Brain microvascular endothelial cell (primary cell): Measurements from ENCODE around the gene SNX32.

ENCODE experiments used
- DNase-seq: peaks from one replicate; pipeline ENCODE4 v3.0.0-alpha.2; 2020
- H3K27ac ChIP-seq: fragments of 250-450 bp; sonication (Bioruptor Pico); 2 replicates; pipeline ENCODE4 v1.5.1; 2020; ENCODE audit warnings: mild to moderate bottlenecking, moderate library complexity
- H3K27me3 ChIP-seq: fragments of 250-450 bp; sonication (Bioruptor Pico); replicated peaks from 2 replicates; pipeline ENCODE4 v1.5.1; 2020; ENCODE audit warnings: mild to moderate bottlenecking
- H3K36me3 ChIP-seq: fragments of 250-450 bp; sonication (Bioruptor Pico); replicated peaks from 2 replicates; pipeline ENCODE4 v1.5.1; 2020; ENCODE audit warnings: mild to moderate bottlenecking
- H3K4me3 ChIP-seq: 2 replicates; pipeline ENCODE4 v1.5.1; 2011; ENCODE audit warnings: low read depth, mild to moderate bottlenecking, control low read depth, low read length, moderate library complexity
- CTCF ChIP-seq: IDR thresholded peaks from 2 replicates; pipeline ENCODE4 v1.5.1; 2011; ENCODE audit warnings: low read depth, mild to moderate bottlenecking, moderate library complexity, low read length, control low read depth, inconsistent platforms; ENCODE audit errors: missing control alignments
- in situ Hi-C: cut with HindIII; loops from 2 replicates; pipeline ENCODE4 v1.10.0; 2017; ENCODE audit warnings: low sequenced_read_pairs, low pct_ligation_motif_present

Gene SNX32

GRCh38 chr11:65851811-65852507 lies 18.2 kb downstream of the SNX32 start:
- no peak for TF ChIP-seq CTCF
- in situ Hi-C loops: no loop called here
- Histone ChIP-seq H3K27ac (no peak overlapping the region), H3K27me3 (no peaks in the 10 kb centered on the region), H3K4me3 (no peak overlapping the region), H3K36me3 (peaks cover 61% of the 10 kb centered on the region)
- no peak for DNase-seq

GRCh38 chr11:65852508-65853245 lies 18.9 kb downstream of the SNX32 start:
- DNase-seq: no peak
- in situ Hi-C loops: no loop called here
- TF ChIP-seq CTCF: no peak
- Histone ChIP-seq H3K4me3 (no peak overlapping the region), H3K27me3 (no peaks in the 10 kb centered on the region), H3K36me3 (peaks cover 66% of the 10 kb centered on the region), H3K27ac (no peak overlapping the region)

GRCh38 chr11:65853246-65853979 lies 19.6 kb downstream of the SNX32 start:
- in situ Hi-C loops: no loop called here
- DNase-seq: no peak
- Histone ChIP-seq H3K27ac (no peak overlapping the region), H3K4me3 (no peak overlapping the region), H3K36me3 (peaks cover 66% of the 10 kb centered on the region), H3K27me3 (no peaks in the 10 kb centered on the region)
- peak; percentile 2 for TF ChIP-seq CTCF

GRCh38 chr11:65854161-65854592 lies 20.4 kb downstream of the SNX32 start:
- Histone ChIP-seq H3K4me3 (no peak overlapping the region), H3K36me3 (peaks cover 66% of the 10 kb centered on the region), H3K27ac (no peak overlapping the region), H3K27me3 (no peaks in the 10 kb centered on the region)
- TF ChIP-seq CTCF: no peak
- DNase-seq: no peak
- in situ Hi-C loops: no loop called here

GRCh38 chr11:65854852-65855837 lies 21.4 kb downstream of the SNX32 start:
- TF ChIP-seq CTCF: no peak
- Histone ChIP-seq H3K27me3 (no peaks in the 10 kb centered on the region), H3K27ac (no peak overlapping the region), H3K4me3 (peak overlapping the region; percentile 95), H3K36me3 (peaks cover 66% of the 10 kb centered on the region)
- in situ Hi-C loops: no loop called here
- no peak for DNase-seq
